ENCODE measurements around the gene LRP2BP.
"Not testable (repeated sequence)": the region's sequence is repeated elsewhere in the genome, so short reads cannot be mapped to it uniquely, and the experiment has no call there.

Gene LRP2BP

DNA sequence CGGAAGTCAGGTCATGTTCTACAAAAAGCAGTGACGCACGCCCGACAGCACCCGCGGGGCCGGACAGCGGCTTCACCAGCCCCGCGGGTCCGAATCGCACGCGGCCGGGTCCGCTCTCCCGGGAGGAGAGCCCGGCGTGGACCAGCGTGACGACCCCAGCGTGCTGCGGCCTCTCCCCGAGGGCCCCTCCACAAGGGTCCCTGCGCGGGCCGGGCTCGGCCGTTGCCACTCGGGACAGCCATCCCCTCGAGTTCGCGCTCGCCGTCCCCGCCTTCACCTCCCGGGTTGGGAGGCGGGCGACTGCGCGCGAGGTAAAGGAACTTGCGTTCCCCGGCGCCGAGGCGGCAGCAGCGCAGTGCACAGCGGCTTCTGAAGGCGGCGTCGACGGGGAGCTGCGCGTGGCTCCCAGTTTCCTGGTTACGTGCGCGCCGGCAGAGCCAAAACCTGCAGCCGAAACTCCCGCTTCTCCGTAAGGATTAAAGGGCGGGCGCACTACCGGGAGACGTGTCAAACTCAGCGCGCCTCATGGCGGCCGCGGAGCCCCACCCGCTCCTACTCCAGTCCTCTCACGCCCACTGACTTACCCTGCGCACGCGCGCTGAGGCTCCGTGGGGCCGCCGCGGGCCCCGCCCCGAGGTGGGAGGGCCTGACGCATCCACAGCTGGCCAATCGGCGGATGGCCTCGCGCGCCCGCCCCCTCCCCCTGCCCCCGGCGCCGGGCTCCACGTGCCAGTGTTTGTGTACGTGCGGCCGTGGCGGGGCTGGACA lies 416 bp upstream of the LRP2BP start:
- peak; percentile 90 to 96 (median 94) for DNase-seq (ENCODE audit: low read depth in 3 of 3)

DNA sequence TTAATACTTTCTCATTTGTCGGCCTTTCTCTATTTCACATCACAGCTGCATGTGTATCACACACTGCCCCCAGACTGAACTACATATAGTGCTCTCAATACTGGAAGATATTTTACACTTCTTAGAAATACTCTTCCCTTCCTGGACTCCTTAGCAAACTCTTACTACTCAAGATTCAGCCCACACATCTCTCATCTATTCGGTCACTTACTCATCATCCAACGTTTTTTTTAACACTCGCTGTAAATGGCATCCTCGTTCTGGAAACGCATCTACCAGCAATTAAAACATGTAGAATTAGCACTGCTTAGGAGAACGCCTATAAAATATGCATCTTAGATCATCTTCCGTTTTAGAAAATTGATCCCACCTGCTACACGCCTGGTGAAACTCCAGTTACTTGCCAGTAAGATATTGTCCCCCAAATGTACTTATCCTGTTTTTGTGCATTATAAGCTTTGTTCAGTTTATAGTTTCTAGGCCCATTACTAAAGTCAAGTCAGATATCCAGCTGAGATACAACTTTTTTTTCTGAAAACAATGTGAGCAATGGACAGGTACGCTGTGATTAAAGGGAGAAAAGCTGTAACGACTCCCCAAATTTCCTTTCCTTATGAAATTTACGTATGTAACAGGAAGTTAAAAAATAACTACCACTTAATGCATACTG lies 1.0 kb downstream of the LRP2BP start:
- DNase-seq (ENCODE audit: low read depth in 3 of 3), result no peak

DNA sequence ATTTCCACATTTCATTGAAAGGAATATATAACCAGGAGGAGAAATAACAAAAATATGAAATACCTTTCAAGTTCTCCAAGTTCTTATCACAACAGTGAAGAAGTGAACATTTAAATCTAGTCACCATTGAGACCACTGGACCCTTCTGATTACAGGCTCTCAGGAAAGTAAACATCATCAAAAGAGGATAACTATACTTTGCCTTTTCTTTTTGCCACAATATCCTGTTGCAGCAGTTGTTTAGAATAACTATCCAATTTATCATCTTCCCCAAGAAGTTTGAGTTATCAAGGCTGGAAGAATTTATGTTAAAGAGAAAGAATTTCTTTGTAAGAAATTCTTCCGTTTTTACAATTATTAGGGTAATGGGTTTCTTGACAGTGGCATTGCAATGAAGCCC lies 3.6 kb downstream of the LRP2BP start:
- DNase-seq (ENCODE audit: low read depth in 3 of 3), result no peak

DNA sequence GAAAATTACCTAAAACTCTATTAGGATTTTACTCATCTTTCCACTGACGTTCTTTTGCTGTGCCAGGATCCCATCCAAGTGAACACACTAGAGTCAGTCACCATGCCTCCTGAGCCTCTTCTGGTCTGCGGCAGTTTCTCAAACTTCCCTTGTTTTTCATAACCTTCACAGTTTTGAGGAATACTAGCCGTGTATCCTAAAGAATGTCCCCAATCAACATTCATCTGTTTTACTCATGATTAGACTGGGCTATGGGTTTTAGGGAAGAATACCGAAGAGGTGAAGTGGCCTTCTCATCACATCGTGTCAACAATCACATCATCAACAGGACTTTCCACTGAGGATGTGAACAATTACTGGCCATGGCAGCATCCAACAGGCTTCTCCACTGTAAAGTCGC lies 4.8 kb downstream of the LRP2BP start:
- no peak for DNase-seq (ENCODE audit: low read depth in 3 of 3)

DNA sequence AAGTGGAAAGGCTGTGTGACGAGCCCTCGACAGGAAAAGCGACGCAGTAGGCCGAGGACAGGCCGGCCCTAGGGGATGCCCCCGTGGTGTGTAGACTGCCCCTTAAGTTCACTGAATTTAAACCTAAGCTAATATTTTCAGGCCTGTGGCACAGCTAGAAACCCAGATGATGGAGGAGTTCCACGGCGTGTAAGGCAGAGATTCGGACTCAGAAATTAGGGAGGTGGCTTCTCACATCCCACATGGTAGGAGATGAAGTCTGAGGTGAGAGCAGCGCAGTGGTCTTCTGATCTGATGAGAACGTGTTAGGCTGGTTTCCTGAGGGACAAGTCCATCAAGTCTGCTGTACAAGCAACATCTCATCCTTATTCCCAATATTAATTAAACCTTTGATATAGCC lies 7.8 kb downstream of the LRP2BP start:
- no peak for DNase-seq (ENCODE audit: low read depth in 3 of 3)

DNA sequence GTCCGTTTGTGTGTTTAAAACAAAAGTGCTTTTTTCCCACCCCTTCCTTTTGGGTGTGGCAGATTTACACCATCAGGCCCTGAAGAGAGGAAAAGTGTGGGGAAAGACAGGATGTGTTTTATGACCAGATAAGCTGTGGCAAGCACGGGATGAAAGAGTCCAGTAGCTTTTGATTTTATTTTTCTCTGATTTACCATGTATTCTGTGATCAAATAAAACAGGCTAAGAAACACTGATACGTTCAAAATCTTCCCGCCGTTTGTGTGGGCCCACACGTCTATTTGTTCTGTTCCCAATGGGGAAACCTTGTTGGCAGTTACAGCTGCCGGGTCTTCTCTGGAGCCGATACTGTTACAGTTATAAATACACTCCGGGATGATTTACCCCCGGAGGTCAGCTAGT lies 10.8 kb downstream of the LRP2BP start:
- DNase-seq (ENCODE audit: low read depth in 3 of 3), result no peak

DNA sequence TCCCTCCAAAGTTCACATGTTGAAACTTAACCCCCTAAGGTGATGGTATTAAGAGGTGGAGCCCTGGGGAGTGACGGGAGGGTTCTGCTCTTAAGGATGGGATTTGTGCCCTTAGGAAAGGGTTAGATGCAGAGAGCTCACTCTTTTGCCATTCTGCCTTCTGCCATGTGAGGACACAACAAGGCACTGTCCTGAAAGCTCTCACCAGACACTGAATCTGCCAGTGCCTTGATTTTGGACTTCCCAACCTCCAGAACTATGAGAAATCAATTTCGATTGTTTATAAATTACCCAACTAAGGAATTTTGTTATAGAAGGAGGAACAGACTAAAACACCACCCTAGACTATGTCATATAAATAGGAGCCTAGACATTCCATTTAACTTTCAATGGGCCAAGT lies 11.7 kb downstream of the LRP2BP start:
- no peak for DNase-seq (ENCODE audit: low read depth in 3 of 3)

DNA sequence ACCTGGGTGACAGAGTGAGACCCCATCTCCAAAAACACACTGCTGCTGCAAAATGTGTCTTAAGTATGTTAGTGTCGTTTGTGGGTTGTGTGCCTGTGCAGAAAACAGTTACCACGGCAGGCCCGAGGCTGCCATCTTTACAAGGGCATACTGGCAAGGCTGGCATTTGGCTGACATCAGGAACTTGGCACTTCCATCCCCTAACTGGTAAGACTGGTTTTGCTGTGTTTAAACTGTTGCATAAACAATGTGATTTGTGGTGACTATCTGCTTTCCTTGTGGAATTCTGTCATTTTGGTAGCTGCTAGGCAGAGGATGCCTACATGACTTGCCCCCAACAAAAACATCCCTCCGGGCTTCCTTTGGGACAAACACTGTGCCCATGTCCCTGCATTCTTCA lies 12.3 kb downstream of the LRP2BP start:
- DNase-seq (ENCODE audit: low read depth in 3 of 3), result no peak

DNA sequence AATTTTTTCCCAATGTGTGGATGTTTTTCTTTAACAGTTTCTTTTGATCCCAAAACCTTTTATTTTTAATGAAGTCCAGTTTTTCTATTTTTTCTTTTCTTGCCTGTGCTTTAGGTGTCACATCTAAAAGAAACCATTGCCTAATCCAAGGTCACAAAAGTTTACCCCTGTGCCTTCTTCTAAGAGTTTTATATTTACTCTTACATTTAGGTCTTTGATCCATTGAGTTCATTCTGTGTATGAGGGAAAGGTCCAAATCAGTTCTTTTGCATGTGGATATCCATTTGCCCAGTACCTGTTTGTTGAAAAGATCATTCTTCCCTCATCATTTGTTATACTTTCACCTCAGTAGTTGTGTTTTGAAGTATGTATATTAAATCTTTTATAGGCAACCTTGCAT lies 13.0 kb downstream of the LRP2BP start:
- DNase-seq (ENCODE audit: low read depth in 3 of 3), result no peak

DNA sequence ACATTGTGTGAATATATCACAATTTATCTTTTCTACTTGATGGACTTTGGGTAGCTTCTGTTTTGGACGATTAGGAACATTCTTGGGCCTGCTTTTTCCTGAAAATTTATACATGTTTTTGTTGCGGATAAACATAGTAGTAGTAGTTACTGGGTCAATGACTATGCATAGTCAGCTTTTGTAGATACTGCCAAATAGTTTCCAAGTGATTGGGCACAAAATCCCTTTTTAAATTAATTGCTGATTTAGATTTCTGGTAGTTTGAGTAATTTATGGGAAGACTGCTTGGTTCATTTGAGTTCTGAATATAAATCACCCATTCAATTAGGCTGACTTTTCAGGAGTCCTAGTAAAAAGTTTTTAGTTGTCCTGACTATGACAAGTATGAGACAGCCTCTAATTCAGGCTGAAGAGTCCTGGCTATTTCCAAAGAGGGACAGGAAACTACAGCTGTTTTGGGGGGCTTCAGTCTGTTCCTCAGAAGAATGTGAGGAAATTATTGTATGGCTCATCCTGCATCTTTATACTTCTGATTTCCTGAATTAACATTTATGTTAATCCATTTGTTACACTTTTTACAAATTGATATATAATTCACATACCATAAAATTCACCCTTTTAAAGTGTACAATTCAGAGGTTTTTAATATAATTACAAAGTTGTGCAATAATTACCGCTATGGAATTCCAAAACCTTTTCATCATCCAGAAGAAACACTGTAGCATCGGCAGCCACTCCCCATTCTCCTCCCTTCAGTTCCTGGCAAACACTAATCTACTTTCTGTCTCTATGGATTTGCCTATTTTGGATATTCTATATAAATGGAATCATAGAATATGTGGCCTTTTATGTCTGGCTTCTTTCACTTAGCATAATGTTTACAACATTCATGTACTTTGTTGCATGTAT lies 14.2 kb downstream of the LRP2BP start:
- DNase-seq (ENCODE audit: low read depth in 3 of 3), result no peak

DNA sequence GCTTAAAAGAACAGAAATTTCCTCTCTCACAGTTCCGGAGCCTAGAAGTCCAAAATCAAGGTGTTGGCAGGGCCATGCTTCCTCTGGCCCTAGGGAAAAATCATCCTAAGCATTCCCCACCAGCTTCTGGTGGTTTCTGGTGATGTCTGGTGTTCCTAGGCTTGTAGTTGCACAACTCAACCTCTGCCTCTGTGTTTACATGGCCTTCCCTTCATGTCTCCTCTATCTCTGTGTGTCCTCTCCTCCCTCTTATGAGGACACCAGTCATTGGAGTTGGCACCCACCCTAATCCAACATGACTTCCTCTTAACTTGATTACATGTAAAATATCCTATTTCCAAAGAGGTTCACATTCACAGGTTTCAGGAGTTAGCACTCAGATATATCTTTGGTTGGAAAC lies 15.4 kb downstream of the LRP2BP start:
- DNase-seq (ENCODE audit: low read depth in 3 of 3), result no peak

DNA sequence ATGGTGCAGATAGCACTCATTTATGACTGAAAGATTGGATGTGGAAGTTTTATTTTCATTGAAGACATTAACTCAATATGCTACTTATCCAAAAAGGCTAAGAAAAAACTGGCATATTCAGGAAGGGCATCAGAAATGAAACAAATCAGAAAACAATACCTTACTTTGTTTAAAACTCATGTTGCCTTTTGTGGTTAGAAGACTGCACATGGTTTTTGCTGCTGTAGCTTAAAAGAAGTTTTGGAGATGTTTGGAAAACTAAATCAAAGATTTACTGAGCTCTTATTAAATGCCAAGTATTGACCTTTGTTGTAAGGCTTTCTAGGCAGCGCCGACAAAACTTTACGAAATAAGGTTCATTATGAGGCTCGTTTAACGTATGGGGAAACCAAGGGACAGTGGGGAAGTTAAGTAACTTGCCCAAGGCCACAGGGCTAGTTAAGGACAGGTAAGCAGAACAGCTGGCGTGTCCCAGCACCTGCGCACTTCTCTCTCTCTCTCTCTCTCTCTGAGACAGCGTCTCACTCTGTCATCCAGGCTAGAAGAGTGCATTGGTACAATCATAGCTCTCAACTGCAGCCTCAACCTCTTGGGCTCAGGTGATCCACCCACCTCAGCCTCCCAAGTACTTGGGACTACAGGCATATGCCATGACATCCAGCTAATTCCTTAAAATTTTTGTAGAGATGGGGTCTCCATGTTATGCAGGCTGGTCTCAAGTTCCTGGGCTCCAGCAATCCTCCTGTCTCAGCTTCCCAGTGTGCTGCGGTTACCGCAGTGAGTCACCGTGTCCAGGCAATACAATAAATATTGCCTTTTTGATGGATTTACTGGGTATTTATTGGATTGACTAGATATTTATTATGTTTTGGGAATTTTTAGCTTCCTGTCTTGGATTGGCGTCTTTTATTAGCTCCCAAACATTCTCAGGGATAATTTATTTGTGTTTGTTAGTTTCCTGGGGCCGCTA lies 16.1 kb downstream of the LRP2BP start:
- no peak for DNase-seq (ENCODE audit: low read depth in 3 of 3)

DNA sequence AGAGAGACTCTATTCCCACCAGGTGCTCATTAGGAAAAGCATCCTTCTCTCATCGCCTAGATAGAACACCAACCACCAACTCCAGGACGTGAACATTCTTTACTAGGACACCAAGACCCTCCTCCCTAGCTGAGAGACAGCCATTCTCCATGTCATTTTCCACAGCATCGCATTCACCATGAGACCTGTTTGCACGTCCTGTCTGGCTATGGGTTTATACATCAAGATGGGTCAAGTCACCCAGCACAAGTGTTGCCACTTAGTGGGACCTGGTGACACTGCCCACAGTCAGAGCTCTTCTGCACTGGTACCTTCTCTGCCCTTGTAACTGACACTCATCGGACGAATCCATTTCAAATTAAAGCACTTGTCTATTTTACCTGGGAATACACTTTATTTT lies 17.5 kb downstream of the LRP2BP start:
- DNase-seq (ENCODE audit: low read depth in 3 of 3), result no peak

DNA sequence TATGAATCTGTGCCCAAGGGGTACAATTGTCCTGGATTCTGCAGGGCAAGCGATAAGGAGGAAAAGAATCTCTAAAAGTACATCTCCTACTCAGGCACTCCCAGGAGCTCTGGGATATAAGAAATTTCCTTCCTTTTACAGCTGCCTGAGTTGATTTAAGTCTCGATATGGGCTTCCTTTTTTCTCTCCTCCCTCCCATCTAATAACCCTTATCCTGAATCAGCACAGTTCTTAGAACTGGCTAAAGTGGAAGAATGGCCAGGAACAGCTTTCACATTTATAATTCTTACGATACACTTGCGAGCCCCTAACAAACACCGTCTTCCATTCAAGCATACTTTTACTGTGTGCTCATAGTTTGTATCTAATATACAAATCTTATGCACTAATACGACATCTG lies 21.2 kb downstream of the LRP2BP start:
- DNase-seq (ENCODE audit: low read depth in 3 of 3), result no peak

DNA sequence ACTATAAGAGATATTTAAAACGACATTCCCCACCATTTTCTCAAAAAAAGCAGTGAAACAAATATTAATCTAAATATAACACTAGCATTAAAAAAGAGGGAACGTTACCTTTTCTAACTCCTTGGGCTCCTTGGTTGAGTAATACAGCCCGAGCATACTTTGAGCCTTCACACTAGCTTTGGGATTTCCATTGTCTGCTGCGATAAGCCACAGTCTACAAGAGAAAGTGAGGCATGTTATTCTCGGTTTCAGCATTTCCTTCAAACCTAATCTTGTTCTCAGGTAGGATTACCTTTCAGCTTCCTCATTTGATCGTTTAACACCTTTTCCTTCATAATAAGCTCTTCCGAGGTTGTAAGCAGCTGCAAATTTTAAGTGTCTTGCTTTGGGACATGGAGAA lies 21.7 kb downstream of the LRP2BP start:
- no peak for DNase-seq (ENCODE audit: low read depth in 3 of 3)

DNA sequence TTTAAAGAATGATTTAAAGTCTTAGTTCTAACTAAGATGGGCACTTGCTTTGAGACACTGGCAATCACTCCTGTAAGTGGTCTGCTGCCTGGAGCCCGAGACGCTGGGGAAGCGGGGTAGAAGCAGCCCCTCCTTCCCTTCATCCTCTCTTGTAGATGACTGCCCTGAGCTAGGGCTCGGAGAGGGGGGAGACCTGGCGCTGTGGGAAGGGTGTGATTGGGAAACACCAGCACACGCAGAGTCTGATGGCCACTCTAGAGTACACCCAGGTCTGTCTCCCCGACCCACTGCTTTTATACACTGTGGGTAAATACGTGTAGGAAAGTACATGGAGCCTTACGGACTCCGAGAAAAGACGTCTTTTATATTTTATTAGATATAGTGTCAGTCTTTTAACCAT lies 24.0 kb downstream of the LRP2BP start:
- no peak for DNase-seq (ENCODE audit: low read depth in 3 of 3)

DNA sequence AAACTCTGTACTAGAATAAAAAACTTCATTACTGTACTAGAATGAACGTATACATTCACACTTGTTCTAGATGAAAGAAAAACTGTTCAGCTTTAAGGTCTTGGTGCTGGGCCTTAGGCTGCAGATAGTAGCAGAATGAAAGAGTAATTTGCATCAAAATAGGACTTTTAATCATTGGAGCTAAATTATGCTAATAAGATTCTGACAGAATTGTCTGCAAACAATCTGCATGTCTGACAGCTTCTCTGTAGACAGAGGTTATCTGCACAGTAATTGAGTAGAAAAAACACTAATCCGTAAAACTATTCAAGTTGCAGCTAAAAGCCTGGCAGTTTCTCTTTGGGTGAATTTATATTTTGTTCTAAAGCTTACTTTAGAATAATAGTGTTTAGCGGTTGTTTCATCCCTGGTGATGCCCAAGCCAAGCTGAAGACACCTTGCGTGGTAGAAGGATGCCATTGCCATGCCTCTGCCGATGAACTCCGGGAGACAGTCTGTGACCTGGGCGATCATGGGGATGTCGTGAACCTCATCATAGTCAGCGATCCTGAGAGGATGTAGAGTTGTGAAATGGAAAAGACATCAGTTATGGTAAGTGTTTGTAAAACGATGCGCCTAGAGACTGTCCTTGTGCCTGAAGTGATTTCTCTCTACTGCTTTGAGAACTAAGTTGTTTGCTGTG lies 25.3 kb downstream of the LRP2BP start:
- DNase-seq (ENCODE audit: low read depth in 3 of 3), result no peak

DNA sequence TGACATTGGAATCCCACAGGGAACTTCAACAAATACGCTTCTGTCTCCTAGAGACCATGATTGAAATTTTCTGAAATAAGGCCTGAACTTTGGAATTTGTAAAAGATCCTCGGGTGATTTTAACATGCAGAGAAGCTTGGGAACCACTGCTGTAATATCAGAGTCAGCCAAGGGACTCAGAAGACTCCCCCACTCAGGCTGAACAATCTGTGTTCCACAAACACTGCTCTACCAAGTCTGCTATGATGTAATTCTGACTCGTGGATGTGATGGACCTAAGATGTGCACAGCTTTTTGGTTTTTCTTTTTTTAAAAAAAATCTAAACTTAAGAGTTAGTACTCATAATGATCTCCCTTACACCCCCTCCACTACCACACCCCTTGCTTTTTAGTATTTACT lies 26.0 kb downstream of the LRP2BP start:
- no peak for DNase-seq (ENCODE audit: low read depth in 3 of 3)

DNA sequence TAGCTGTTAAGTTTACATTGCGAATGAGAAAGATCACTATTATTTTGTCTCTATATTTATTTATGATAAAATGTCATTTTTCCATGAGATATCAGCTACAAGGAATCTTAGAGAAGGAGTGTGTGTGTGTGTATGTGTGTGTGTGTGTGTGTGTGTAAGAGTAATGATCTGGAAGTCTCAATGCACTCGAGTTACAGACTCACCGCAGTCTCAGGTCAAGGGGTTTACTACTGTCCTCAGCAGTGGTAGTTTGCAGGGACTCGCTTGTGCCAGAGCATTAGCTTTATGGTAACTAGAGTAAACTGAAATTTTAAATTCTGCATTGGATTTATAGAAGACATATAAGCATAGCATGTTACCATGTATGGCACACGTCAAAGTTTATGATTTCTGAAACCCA lies 30.8 kb downstream of the LRP2BP start:
- DNase-seq (ENCODE audit: low read depth in 3 of 3), result no peak

DNA sequence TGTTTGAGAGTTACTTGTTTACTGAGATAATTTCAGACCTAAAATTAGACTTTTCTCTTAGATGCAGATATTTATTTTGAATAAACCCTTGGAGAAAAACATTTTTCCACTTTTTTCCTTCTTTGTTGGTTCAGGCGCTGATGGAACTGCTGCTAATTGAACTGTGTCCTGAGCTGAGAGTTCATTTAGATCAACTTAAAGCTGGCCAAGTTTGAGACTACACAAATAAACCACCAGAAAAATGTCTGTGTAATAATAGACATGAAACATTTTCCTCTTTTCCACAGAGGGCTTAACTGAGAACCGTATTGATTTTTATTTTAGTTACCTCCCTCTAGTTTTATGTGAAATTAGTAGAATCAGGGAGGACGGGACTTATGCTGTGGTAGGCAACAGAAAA lies 32.5 kb downstream of the LRP2BP start:
- no peak for DNase-seq (ENCODE audit: low read depth in 3 of 3)

DNA sequence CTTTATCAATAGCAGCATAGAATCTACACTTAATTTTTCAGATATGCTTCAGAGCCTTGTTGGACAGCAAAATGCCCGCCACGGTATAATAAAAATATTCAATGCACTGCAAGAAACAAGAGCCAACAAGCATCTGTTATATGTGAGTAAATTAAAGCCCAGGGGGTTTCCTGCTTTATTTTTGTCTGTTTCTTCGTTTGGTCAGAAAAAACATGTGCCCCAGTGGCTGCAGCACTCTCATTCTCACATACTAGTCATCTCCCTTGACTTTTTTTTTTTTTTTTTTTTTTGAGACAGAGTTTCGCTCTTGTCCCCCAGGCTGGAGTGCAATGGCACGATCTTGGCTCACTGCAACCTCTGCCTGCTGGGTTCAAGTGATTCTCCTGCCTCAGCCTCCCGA lies 33.2 kb downstream of the LRP2BP start:
- not testable (repeated sequence) for DNase-seq (ENCODE audit: low read depth in 3 of 3)
